Measurements from ENCODE around the gene ZIC4.

The ZIC4 gene

DNA sequence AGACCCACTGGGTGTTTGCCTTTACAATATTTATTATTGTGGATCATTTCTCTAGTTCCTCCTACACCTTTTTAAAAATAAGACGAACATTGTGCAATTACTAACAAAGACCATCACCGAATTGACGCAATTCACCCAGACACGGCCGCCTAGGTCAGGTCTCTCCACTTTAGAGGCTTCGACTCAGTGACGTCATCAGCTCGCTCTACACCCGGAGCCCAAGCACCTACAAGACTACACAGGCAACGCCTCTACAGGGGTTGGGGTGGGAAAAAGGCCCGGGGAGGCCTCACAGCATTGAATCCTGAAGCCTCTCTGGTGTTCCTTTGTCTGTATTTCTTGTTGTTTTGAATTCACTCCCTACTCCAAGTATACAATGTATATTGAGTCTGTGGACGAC lies 16.6 kb downstream of the ZIC4 start:
- DNase-seq (ENCODE audit: low read depth), result no peak

DNA sequence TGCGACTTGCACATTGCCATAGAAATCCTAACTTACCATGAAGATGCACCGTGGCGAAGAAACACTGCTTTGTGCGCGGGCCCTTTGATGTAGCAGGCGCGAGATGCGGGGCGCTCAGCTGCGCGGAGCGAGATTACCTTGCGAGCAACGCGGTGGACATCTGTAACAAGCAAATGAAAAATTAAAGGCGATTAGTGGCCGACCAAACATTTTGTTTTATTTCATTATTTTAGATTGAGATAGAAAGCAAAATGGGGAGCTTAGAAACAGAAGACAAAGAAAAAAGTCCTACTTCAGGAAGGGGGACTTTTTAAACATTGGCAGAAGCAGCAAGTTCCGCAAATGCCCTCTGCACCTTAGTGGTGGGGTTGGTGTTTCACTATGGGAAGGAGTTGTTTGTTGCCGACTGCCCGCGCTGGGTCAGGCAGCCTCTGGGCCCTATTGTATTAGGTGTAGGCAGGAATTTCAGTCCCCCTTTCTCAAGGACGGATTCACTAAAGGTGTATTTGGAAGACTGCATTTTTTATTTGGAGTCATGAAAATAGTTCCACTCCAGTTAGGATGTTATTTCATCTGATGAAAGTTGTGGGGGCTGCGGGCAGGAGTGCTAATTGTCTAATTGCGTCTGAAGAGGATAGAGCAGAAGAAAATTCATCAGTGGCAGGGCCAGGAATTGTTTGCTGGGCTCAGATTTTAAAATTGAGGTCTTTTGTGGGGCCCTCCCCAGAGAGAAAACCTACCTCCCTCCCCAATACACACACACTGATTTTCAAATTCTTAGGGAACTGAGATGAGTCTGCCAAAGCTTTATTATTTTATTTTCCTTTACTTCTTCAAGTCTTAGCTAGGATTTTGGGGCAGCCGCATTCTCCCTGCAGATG lies 17.4 kb downstream of the ZIC4 start:
- DNase-seq (ENCODE audit: low read depth), result no peak

DNA sequence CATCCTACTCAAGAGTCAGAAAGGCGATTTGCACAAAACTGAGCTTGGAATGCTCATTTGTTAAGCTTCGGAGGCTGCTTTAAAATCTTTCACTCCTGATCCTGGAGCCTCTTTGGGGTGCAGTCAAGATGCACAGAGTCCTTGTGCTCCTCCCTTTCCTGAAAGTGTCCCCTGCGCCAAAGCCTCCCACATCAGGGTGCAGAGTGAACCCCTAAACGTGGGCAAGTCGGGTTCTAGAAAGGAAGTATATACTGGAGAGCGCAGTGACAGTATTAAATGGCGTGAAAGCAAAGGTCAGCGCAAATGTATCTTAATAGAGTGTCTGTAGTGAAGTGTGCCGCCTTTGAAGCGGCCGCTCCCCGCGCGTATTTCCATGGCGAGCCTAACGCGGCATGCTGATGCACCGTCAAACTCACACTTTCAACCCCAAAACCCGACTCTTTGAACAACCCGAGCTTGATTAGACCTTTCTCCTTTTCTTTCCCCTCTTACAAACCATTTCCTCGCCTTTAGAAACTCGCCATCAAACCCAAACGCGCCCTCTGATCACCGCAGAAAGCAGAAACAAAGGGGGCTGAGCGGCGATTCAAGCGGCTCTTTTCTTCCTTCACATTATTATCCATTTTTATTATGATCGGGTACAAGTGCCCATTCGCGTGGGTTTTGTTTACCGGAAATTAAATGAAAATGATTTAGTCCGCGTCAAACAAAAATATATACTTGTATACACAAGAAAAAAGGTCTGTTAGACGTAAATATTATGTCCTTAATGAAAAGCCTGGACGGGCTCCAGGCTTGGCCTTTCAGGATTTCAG lies 18.3 kb downstream of the ZIC4 start:
- DNase-seq (ENCODE audit: low read depth), result no peak

GRCh38 chr3:147387291-147387884 lies 19.0 kb downstream of the ZIC4 start:
- DNase-seq (ENCODE audit: low read depth), result no peak

- no peak for DNase-seq (ENCODE audit: low read depth)
Observed at GRCh38 chr3:147385059-147386012, 21.0 kb downstream of the ZIC4 start.

DNA sequence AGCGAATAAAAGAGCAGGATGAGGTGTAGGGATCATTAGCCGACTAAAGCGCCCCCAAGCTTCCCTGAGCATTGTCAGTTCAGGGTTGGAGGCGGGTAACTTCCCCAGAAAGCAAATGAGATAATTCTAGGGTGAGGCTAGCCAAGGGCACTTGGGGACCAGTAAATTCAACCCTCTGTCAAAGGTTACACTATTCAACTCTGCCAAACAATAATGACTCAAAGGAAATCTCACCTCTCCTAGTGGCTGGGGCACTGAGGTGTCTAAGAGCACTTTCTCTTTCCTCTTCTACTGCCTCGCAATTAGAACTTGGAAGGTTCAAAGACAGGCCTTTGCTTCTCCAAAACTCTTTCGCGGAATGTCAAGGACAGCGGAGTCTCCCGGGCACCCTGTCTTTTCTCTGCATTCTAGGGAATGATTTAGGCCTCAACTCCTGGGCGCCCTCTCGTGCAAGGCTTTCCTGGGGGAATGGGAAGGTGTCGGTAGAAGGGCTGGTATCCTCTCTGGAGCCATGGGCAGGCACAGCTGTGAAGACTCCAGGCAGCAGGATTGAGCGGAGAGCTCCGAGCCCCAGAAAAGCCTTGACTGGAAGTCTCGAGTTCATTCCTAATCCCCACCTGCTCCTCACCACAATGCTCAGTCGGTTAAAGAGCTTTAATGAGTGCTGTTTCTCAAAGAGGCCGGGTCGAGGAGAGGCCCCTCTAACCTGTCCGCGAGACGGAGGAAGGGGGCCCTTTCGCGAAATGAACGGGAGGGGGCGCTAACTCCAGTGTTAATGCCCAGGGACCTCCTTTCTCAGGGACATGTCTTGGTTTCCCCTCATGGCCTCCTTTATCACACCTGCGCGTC lies 21.9 kb downstream of the ZIC4 start:
- no peak for DNase-seq (ENCODE audit: low read depth)

- no peak for DNase-seq (ENCODE audit: low read depth)
Observed at GRCh38 chr3:147383617-147384016, 22.7 kb downstream of the ZIC4 start.

DNA sequence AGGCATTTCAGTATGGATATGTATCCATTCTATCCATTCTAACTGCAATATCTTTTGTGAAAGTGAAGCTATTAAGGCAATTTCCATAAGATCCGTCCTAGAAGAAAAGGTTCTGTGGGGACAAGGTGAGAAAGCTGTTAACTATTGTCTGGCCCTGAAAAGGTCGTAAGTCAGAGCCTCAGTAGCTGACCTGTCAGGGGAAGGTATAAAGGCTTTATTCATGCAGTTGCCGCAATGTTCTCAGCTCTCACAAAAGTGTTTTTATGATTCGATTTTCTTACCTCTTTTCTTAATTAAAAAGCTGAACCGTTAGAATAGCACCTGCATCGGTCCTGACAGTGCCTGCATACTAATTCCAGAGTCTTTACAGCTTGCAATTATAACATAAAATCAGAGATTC lies 24.7 kb downstream of the ZIC4 start:
- DNase-seq (ENCODE audit: low read depth), result no peak

DNA sequence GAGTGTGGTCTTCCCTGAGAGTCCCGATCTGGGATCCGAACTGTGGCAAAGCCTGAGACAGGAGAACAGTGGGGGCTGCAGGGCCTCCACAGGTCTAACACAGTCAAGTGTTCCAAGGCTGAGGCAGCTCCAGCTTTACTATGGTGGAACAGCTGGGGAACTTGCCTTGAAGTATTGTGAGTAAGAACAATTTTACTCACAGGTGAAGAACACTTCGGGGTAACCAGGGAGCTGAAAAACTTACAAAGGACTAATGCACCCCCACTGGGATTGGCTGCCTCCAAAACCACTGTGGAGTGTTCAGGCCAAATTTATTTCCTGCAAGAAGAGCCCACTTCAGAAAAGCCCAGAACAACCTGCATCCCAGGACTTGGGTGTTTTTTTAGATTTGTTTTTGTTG lies 25.4 kb downstream of the ZIC4 start:
- no peak for DNase-seq (ENCODE audit: low read depth)

- no peak for DNase-seq (ENCODE audit: low read depth)
Observed at GRCh38 chr3:147380387-147380951, 25.9 kb downstream of the ZIC4 start.

DNA sequence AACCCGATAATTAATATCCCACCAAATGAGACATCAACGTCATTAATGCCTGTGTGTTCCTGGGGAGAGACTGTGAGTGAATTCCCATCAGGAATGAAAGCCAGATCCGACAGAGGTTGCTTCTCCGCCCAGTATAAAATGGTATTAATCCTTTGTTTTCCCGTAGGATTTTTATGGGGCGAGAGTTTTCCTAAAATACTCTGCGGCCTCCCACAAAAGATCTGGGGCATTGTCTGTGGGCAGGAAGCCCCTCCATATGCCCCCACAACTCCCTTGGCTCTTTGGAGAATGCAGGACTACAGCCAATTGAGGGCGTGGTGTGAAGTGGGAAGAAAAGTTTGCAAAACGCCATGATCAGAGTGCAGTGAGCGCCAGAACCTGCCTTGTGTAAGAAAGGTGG lies 26.7 kb downstream of the ZIC4 start:
- DNase-seq (ENCODE audit: low read depth), result no peak

GRCh38 chr3:147377412-147378367 lies 28.7 kb downstream of the ZIC4 start:
- DNase-seq (ENCODE audit: low read depth), result no peak

DNA sequence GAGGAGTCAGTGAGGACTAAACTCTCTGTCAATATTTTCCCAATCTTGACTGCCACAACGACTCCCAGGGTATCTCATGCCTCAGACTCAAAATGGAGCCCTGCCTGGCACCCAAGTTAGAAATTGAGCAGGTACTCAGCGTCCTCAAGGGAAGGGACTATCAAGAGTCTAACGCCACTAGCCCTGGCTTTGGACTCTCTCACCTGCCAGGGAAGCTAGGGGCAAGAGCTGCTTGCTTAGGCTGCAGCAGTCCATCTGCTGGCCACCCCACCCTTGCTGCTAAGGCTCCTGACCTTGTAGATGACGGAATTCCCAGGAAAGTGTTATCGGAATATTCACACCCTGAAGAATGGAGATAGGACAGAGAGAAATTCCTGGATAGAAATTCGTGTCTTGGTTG lies 33.0 kb downstream of the ZIC4 start:
- no peak for DNase-seq (ENCODE audit: low read depth)

GRCh38 chr3:147372525-147373027 lies 33.8 kb downstream of the ZIC4 start:
- no peak for DNase-seq (ENCODE audit: low read depth)

DNA sequence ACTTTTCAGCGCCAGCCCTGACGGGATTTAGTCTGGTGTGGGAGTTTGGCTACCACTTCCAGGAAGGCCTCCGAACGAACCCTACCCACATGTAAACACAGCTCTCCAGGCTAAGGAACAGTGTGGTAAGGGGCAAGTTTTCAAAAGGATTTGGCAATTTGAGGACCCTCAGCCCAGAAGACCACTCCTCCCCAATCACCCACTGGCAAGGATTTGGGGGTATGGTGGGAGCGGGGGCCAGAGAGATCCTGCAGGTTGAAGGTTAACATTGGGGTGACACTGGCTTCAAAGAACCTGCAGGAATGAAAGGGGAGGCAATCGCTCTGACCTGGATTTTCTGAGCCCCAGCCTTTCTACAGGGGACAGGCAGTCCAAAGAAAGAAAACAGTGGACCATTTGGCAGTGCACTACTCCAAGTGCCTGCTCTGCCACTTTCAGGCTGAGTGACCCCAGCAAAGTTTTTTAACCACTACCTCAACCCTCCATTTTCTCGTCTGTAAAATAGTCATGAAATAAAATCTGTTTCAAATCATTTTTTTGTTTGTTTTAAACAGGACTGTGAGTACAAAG lies 34.5 kb downstream of the ZIC4 start:
- DNase-seq (ENCODE audit: low read depth), result no peak

GRCh38 chr3:147371140-147371539 lies 35.2 kb downstream of the ZIC4 start:
- DNase-seq (ENCODE audit: low read depth), result no peak

GRCh38 chr3:147370349-147370748 lies 36.0 kb downstream of the ZIC4 start:
- no peak for DNase-seq (ENCODE audit: low read depth)

DNA sequence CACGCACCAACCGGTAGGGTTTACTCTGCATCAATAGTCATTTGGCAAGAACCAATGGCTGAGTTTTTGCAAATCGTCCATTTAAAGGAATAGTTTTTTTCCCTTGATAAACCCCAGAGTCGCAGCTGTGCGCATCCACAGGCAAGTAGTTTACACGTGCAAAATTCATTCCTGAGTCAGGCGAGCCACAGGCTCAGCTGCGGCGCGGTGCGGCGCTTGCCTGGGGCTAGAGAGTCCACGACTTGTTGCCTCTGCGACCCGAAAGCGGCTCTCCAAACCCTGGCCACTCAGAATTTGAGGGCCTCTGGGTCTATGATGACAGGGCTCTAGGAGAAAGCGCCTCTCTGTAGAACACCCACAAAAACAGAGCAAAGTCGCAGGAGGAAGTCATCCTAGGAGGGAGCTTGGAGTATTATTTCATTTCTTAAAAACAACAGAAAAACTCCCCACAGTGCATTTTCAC lies 36.7 kb downstream of the ZIC4 start:
- DNase-seq (ENCODE audit: low read depth), result no peak

- no peak for DNase-seq (ENCODE audit: low read depth)
Observed at GRCh38 chr3:147369231-147369630, 37.1 kb downstream of the ZIC4 start.

All from activated gamma-delta T cell treated with anti-CD3 and anti-CD28 coated beads, Interleukin-2, amount 50 U/mL, for 16 hours (primary cell).